GM21360 (cell line): ENCODE data around the gene OPRL1.
A peak's percentile ranks its signal among the peaks of the same experiment; 100 is the strongest.

Source experiments
- ATAC-seq: cut with Tn5 transposase; IDR thresholded peaks from one replicate; pipeline ENCODE4 v1.9.1; 2021; ENCODE audit warnings: mild to moderate bottlenecking, moderate library complexity; ENCODE audit not compliant: unreplicated experiment

The OPRL1 gene

GRCh38 chr20:64080013-64080812, at the start of gene OPRL1:
Gene OPRL1 (plus strand): TSS chr20:64080082. CDS start chr20:64092721, 12,639 bp downstream.
- no peak for ATAC-seq

DNA sequence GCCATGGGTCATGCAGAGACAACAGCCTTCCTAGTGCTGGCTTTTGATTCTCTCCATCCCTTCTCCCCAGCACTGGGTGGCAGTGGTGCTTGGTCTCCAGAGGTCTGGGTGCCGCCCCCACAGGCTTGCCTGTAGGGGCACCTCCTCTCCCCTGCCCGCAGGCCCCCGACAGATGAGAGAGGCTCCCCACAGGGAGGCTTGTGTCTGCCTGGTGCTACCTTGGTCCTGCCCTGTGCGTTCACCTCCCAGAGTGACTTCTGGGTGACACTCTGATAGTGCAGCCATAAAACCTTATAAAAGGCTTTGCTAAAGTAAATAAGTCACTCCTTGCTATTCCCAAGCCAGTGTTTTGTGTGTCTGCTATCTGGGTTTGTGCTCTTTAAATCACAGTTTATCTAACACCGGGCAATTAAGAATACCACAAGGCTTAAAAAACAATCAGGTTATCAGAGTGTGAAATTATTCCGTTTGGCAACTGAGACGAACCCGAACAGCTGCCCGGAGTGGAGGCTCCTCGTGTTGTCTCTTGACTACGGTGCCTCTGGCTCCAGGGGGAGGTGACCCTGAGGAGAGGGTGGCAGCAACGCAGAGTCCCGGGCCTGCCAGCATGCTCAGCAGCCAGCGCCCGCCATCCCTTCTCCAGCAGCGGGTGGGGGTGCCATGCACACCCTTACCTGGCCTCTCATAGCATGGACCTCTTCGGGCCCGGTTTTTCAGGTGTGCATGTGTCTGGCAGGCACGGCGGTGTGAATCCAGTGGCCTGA, 49.3 kb upstream of the OPRL1 start:
- ATAC-seq: no peak

DNA sequence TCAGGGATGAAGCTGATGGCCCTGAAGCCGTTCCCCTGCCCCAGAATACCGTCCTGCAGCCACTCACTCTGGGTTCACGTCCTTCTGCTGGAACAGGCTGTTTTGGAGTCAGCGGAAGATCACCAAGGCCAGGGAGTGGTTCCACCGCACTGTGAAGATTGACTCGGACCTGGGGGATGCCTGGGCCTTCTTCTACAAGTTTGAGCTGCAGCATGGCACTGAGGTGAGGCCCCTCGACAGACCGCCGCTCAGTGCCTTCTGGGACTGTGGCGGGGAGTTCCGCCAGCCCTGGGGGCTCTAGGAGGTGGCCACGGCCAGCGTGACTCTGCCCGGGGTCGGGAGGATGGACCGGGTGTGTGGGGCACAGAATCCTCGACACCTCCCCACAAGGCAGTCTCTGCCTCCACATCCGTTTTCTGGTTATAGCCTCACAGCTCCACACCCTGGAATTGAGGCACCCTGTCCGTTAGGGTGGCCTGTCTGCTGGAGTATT, 48.0 kb upstream of the OPRL1 start:
- ATAC-seq: no peak

- no peak for ATAC-seq
Measured at GRCh38 chr20:64032706-64033624, 46.9 kb upstream of the OPRL1 start.

- ATAC-seq: no peak
Measured at GRCh38 chr20:64033981-64034493, 45.8 kb upstream of the OPRL1 start.

DNA sequence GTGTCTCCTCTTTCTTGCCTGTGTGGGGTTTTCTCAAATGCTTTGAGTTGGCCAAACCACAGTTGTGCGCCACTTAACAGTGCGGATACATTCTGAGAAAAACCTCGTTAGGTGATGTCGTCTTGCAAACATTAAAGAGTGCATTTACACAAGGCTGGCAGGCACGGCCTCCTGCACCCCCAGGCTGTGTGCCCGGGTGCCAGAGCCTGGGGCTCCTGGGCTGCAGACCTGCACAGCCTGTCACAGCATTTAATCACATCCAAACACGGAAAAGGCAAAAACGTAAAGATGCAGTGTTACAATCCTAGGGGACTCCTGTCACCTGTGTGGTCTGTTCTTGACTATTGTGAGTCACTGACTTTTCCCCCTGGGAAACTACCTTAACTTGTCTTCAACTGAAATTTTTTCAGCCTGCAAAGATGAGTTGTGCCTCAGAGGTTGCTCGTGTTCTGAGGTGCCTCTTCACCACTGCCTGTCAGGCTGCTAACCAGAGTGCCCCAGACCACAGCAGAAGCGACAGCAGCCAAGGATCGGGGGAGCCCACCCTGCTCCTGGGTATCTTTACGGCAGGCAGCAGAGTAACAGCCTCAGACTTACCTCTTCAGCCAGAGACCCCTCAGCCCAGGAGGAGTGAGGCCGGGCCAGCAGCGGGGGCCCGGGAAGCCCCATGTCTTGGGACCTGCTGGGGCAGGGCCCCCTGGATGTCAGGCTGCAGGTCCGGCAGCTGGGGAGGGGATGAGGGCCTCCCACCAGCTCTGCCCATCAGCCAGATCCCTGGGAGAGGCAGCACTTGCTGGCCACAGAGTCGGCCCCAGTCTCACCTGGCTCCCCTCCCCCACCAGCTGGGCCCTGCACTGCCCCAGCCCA, 44.6 kb upstream of the OPRL1 start:
- no peak for ATAC-seq

DNA sequence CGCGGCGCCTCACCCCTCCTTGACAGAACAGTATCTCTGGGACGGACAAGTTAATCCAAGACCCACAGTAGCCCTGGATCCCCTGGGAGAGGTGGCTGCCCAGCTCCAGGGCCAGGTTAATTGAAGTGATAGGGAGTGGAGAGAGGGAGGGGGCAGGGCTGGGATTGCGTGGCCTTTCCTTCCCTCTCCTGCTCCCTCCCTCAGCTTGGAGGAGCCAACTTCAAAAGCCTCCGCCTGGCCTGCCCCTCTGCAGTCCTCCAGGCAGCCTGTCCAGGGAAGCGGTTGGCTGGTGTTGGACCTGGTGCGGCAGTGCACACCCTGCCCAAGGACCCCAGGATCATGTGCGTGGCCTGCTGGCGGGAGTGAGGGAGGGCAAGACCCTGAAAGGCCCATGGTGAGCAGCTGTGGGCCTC, 43.9 kb upstream of the OPRL1 start, which contains the start of gene C20orf204:
TSS of gene C20orf204 (plus strand) at position 250 of the 413 bp plus-strand sequence. CDS start at position 392, 142 bp downstream.
- no peak for ATAC-seq

DNA sequence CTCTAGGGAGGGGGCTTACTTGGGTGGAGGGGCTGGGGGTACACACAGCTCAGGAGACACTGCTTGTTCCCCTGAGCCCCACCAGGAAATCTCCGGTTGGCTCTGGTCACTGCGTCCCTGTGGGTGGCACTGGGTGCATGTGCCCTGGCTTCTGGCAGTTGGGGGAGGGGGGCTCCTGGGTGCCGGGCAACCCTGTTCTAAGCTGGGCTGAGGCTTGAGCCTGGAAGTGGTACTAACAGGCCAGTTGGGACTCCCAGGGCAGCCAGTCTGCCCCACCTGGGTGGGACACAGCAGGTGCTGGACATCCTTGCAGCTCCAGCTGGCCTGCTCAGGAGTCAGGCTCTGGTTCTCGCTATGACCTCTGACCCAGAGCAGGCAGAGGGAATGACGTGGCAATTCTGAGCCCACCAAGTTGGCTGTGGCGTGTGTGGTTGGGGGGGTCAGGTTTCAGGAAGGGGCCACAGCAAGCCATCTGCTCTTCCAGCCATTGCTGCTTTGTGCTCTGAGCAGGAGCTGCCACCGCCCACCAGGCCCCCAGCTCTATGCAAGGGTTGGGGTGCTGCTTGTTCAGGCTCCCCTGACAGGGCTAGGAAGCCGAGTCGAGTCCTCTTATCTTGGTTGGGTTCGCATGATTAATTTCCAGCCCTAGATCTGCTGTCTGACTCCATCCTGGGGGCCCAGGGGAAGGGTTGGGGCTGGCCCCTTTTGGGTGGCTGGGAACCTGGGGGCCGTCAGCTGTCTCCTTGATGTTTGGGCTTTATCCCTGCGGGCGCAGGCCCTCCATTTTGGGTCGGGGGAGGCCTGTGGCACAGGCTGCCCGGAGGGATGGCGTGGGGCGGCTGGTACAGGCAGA, 43.3 kb upstream of the OPRL1 start:
- no peak for ATAC-seq

- ATAC-seq: no peak
Measured at GRCh38 chr20:64037199-64037497, 42.7 kb upstream of the OPRL1 start.

DNA sequence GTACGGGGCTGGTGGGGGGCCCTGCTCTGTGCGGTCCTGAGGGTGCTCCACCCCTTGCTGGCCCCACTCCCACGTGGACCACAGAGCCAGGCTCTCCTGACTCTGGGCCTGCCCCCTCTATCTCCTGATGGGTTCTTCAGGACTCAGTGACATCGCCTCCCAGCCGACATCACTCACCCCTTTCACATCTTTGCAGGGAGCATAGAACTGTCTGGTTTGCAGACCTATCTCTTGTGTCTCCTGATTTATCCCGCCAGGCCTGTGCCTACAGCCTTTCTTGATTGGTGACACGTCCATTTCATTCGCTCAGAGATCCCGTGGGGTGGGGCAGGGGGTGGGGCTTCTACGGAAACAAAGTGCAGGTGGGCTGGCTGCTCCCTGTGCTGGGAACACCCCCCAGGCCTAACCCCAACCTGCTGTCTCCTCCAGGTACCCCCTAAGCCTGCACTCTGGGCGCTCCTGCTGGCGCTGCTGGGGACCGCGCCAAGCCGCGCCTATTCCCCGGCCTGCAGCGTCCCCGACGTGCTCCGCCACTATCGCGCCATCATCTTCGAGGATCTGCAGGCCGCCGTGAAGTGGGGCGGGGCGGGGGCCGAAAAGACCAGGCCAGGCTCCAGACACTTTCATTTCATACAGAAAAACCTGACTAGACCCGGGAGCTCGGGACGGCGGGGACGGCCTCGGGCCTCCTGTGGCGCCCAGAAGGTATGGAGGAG, 42.2 kb upstream of the OPRL1 start:
- no peak for ATAC-seq

GRCh38 chr20:64038224-64038564, 41.7 kb upstream of the OPRL1 start:
- peak; percentile 22 for ATAC-seq

DNA sequence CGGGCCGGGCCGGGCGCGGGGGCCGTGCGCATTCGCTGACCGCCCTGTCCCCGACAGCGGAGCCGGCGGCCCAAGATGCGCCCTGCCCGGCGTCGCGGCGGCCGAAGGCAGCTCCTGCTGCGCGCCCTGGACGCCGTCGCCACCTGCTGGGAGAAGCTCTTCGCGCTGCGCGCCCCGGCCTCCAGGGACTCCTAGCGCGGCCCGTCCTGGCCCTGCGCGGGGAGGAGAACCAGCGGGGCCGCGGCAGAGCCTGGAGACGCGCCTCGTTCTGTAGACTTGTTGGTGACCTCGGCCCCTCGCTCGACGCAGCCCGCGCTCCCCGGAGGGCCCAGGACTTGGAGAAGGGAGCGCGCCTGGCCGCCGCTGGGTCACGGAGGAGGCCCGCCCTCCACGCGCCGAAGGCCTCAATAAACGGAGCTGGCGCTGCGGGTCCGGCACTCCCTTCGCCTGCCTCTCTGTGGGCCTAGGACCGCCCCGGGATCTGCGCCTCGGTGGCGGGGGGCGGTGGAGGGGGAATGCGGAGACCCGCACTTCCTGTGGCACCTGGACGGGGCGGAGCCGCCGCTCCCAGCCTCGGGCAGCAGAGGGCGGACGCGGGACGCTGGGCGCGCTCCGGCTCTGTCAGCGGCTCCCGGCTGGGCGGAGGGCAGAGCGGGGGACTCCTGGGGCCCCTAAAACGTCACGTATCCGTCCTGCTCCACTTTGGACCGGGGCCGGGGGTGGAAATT, 41.2 kb upstream of the OPRL1 start:
- peak; percentile 40 for ATAC-seq

GRCh38 chr20:64039293-64040160, 40.4 kb upstream of the OPRL1 start:
- no peak for ATAC-seq

GRCh38 chr20:64040231-64041039, 39.4 kb upstream of the OPRL1 start:
- no peak for ATAC-seq

GRCh38 chr20:64041040-64041780, 38.7 kb upstream of the OPRL1 start:
- ATAC-seq: no peak
